GM21576 (cell line): Measurements from ENCODE around the gene SRRM2.
A peak's percentile ranks its signal among the peaks of the same experiment; 100 is the strongest.
"Not testable (repeated sequence)": the region's sequence is repeated elsewhere in the genome, so short reads cannot be mapped to it uniquely, and the experiment has no call there.

Source experiments
- ATAC-seq: cut with Tn5 transposase; IDR thresholded peaks from one replicate; pipeline ENCODE4 v1.9.1; 2021; ENCODE audit warnings: mild to moderate bottlenecking, moderate library complexity; ENCODE audit not compliant: unreplicated experiment

Gene SRRM2

GRCh38 chr16:2713985-2714774 is 38.3 kb upstream of the SRRM2 start:
- ATAC-seq: no peak

- no peak for ATAC-seq
These were observed 37.4 kb upstream of the SRRM2 start for GRCh38 chr16:2715064-2715463.

- no peak for ATAC-seq
These were observed 36.9 kb upstream of the SRRM2 start for GRCh38 chr16:2715519-2715918.

GRCh38 chr16:2715966-2716885 is 36.2 kb upstream of the SRRM2 start:
- no peak for ATAC-seq

- ATAC-seq: no peak
These were observed 35.5 kb upstream of the SRRM2 start for GRCh38 chr16:2716948-2717347.

GRCh38 chr16:2717383-2718263 is 34.8 kb upstream of the SRRM2 start:
- no peak for ATAC-seq

- ATAC-seq: no peak
These were observed 32.9 kb upstream of the SRRM2 start for GRCh38 chr16:2719328-2720063.

- ATAC-seq: no peak
These were observed 32.4 kb upstream of the SRRM2 start, which contains the start of gene PRSS27 for GRCh38 chr16:2720064-2720457. TSS of gene PRSS27 (minus strand) at chr16:2720224. CDS start at chr16:2720160, 64 bp downstream.

GRCh38 chr16:2720719-2721633 is 31.5 kb upstream of the SRRM2 start:
- ATAC-seq: peak; percentile 61

GRCh38 chr16:2721634-2722173 is 30.7 kb upstream of the SRRM2 start:
- not testable (repeated sequence) for ATAC-seq

- no peak for ATAC-seq
These were observed 28.3 kb upstream of the SRRM2 start for GRCh38 chr16:2724088-2724676.

- ATAC-seq: no peak
These were observed 27.6 kb upstream of the SRRM2 start for GRCh38 chr16:2724816-2725348.

- no peak for ATAC-seq
These were observed 25.5 kb upstream of the SRRM2 start for GRCh38 chr16:2726923-2727322.

GRCh38 chr16:2728034-2728433 is 24.4 kb upstream of the SRRM2 start:
- no peak for ATAC-seq

GRCh38 chr16:2734844-2735515 is 17.5 kb upstream of the SRRM2 start:
- no peak for ATAC-seq

GRCh38 chr16:2736476-2737237 is 15.8 kb upstream of the SRRM2 start:
- ATAC-seq: no peak

GRCh38 chr16:2737238-2737605 is 15.2 kb upstream of the SRRM2 start:
- no peak for ATAC-seq
